GM19043 (cell line): Measurements from ENCODE around the gene PLA2G3.
A peak's percentile ranks its signal among the peaks of the same experiment; 100 is the strongest.
"Not testable (repeated sequence)": the region's sequence is repeated elsewhere in the genome, so short reads cannot be mapped to it uniquely, and the experiment has no call there.

Experiments
- ATAC-seq: cut with Tn5 transposase; IDR thresholded peaks from one replicate; pipeline ENCODE4 v1.9.1; 2021; ENCODE audit warnings: low read depth; ENCODE audit not compliant: unreplicated experiment

The PLA2G3 gene

DNA sequence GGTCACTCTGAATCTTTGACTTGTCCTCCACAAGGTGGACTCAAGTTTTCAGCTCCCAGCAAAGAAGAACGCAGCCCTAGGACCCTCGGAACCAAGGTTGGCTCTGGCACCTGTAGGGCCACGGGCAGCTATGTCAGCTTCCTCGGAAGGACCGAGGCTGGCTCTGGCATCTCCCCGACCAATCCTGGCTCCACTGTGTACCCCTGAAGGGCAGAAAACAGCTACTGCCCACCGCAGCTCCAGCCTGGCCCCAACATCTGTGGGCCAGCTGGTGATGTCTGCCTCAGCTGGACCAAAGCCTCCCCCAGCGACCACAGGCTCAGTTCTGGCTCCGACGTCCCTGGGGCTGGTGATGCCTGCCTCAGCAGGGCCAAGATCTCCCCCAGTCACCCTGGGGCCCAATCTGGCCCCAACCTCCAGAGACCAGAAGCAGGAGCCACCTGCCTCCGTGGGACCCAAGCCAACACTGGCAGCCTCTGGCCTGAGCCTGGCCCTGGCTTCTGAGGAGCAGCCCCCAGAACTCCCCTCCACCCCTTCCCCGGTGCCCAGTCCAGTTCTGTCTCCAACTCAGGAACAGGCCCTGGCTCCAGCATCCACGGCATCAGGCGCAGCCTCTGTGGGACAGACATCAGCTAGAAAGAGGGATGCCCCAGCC is 15.4 kb downstream of the PLA2G3 start:
- ATAC-seq = no peak

DNA sequence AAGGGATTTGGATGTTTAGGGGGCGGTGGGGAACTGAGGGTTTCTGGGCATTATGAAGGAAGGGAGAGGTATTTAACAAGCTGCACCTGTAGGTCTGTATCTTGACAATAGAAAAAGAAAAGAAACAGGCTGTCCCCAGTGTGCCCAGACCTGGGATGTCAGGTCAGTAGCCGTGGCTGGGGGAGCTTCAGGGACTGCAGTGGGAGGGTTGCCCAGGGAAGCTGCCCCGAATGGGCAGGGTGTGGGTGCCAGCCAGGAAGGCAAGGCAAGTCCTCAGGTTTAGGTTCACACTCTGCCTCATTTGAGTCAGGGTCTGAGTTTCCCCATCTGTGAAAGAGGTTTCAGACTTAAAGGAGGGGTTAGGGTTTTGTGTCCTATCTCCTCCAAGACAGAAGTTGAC is 16.0 kb downstream of the PLA2G3 start:
- no peak for ATAC-seq

GRCh38 chr22:31123292-31123602 is 17.1 kb downstream of the PLA2G3 start:
- no peak for ATAC-seq

- no peak for ATAC-seq
Measured at GRCh38 chr22:31122532-31123291, 17.6 kb downstream of the PLA2G3 start, which contains the start of gene INPP5J. INPP5J (plus strand) TSS chr22:31122966; CDS start chr22:31123015, 49 bp downstream.

GRCh38 chr22:31122196-31122531 is 18.1 kb downstream of the PLA2G3 start:
- ATAC-seq = no peak

- no peak for ATAC-seq
Measured at GRCh38 chr22:31121403-31121802, 18.9 kb downstream of the PLA2G3 start.

DNA sequence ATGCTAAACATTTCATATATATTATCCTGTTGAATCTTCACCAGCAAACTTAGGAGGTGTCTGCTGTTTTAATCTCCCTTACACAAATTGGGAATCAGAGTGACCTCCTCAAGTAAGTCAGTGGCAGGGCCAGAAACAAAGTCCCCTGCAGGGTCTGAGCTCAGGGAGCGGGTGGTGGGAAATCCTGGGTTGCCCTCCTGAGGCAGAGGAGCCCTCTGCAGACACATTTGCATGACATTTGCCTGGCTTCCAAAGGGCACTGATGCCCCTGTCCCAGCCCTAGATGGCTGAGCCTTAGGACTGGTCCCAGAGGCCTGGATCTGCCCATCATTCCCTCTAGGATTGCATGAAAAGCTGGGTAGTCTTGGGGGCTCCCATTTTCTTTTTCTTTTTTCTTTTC is 19.7 kb downstream of the PLA2G3 start:
- no peak for ATAC-seq

DNA sequence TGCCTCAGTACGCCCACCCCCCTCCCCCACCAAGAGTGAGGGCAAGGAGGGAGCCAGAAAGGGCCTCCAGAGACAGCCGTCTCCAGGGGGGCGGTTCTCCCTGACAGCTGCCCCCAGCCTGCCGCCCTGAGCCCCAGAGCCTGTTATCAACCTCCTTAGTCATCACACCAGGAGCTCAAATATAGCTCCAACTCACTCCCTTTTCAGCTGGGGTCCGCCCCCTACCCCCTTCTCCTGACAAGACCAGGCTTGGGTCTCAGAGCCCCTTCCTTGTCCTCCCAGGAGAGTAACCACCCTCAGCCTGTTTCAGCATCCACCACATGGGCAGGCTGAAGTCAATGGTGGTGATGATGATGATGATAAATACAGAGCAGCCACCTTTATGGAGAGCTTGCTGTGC is 20.1 kb downstream of the PLA2G3 start:
- ATAC-seq = no peak

- no peak for ATAC-seq
Measured at GRCh38 chr22:31119026-31119717, 21.1 kb downstream of the PLA2G3 start.

DNA sequence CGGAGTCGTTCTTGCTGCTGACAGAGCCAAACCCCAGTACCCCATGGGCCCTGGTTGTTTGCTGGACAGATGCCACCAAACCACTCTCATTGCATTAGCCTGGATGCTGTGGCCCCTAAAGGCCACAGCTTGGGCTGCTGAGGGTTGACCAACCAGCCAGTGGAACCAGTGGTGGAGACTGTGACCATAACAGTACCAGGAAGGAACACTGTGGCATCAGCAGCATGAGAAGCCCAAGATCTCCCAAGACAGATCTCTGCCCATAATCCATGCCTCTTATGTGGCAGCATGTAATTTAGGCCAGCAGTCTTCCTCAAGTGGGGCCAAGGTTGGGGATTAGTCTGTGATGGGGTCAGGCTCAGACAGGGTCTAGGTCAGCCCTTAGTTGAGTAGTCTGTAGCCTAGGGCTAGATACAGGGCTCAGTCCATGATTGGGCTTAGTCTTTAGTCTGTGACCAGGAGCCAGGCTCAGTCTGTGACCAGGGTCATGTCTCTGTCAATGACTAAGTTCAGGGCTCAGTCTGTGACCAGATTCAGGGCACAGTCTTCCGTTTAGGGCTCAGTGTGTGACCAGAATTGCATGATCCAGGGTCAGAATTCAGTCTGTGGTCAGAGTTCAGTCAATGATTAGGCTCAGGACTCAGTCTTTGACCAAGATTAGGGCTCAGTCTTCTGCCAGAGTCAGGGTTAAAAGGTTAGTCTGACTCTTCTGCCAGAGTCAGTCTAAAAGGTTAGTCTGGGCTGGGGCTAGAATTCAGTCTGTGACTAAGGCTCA is 22.1 kb downstream of the PLA2G3 start:
- ATAC-seq = no peak

DNA sequence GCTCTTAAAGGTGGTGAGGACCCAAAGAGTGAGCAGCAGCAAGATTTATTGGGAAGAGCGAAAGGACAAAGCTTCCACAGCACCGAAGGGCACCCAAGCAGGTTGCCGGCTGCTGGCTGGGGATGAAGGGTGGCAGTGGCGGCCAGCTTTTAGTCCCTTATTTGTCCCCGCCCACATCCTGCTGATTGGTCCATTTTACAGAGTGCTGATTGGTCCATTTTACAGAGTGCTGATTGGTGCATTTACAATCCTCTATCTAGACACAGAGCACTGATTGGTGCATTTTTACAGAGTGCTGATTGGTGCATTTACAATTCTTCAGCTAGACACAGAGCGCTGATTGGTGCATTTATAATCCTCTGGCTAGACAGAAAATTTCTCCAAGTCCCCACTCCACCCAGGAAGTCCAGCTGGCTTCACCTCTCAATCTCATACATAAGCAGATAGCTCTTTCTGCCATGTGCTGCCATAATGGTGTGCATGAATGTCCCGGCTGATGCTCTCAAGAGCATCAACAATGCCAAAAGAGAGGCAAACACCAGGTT is 27.7 kb downstream of the PLA2G3 start:
- not testable (repeated sequence) for ATAC-seq

GRCh38 chr22:31107894-31108218 is 32.5 kb downstream of the PLA2G3 start:
- peak; percentile 22 for ATAC-seq

- ATAC-seq = peak; percentile 78
Measured at GRCh38 chr22:31107178-31107893, 33.0 kb downstream of the PLA2G3 start, which contains the start of gene SELENOM. SELENOM (minus strand) TSS chr22:31107568; CDS start chr22:31107505, 63 bp downstream.

DNA sequence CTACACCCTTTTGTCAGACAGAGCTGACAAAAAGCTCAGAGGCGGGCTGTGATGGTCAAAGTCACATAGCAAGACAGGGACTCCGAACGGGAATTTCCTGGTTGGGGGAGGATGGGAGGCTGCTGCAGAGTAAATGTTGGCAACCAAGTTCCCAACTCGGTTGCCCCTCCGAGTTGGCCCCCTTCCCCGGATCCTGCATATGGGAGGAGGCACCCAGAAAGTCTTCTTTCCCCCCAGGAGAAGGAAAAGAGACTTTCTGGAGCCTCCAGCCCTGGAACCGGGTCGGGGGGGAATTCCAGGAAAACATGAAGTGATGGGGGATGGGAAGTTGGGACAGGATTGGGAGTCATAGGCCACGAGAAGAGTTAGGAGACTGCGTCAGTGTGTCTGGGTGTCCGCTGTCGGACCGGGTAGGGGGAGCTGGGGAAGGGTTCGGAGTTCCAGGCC is 33.6 kb downstream of the PLA2G3 start:
- ATAC-seq = no peak

GRCh38 chr22:31106001-31106571 is 34.2 kb downstream of the PLA2G3 start:
- no peak for ATAC-seq

GRCh38 chr22:31105282-31105929 is 34.9 kb downstream of the PLA2G3 start:
- no peak for ATAC-seq

GRCh38 chr22:31104869-31105268 is 35.4 kb downstream of the PLA2G3 start:
- ATAC-seq = no peak

GRCh38 chr22:31103899-31104694 is 36.2 kb downstream of the PLA2G3 start:
- ATAC-seq = no peak
